Subcutaneous adipose tissue (tissue), 4 donors: ENCODE measurements around the gene EBLN1. TPM values are rescaled to one million over a fixed set of nuclear protein-coding genes. Genes with fewer than 3 reads are reported as not detected.

Experiments
- CTCF ChIP-seq: fragments of 450-650 bp; IDR thresholded peaks from one replicate; pipeline ENCODE4 v1.5.1; 2016; ENCODE audit warnings: low read depth, mild to moderate bottlenecking, control low read depth, antibody characterized with exemption, moderate library complexity
- total RNA-seq, 4 donors: library from RNA; depleted of rRNA; stranded (reverse); fragments of >200 nt; gene quantifications; one replicate each; pipeline ENCODE4 v1.1.0, GENCODE V29; 2016

EBLN1 gene
- total RNA-seq, 4 donors from 2014 or later: not detected

- TF ChIP-seq CTCF: no peak
Measured at GRCh38 chr10:22183771-22184461, 33.9 kb downstream of the EBLN1 start.

GRCh38 chr10:22180724-22181123 is 37.1 kb downstream of the EBLN1 start:
- TF ChIP-seq CTCF: no peak

- TF ChIP-seq CTCF: no peak
Measured at GRCh38 chr10:22174442-22174841, 43.4 kb downstream of the EBLN1 start.

GRCh38 chr10:22171131-22171530 is 46.7 kb downstream of the EBLN1 start:
- TF ChIP-seq CTCF: no peak

- TF ChIP-seq CTCF: no peak
Measured at GRCh38 chr10:22170582-22170981, 47.2 kb downstream of the EBLN1 start.

- no peak for TF ChIP-seq CTCF
Measured at GRCh38 chr10:22159979-22160378, 57.8 kb downstream of the EBLN1 start.

GRCh38 chr10:22159180-22159579 is 58.6 kb downstream of the EBLN1 start:
- TF ChIP-seq CTCF: no peak

Other genes with a start within 250 kb of the EBLN1 start
- 10 to 100 TPM; 24.0 to 75.8 (median 56.0) TPM for gene DNAJC1, start 214.3 kb downstream of the EBLN1 start, total RNA-seq
- 10 to 100 TPM; 25.6 to 38.3 (median 31.6) TPM for gene COMMD3, start 98.4 kb upstream of the EBLN1 start, total RNA-seq
- gene BMI1, start 103.1 kb upstream of the EBLN1 start, total RNA-seq: 10 to 100 TPM; 47.7 to 77.0 (median 50.2) TPM
- gene SPAG6, start 127.5 kb upstream of the EBLN1 start, total RNA-seq: under 1 TPM in 1 of 4 donors, not detected in 3; 0.34 TPM